Measurements from ENCODE around the gene H19.

The H19 gene

GRCh38 chr11:1982873-1983600 is 14.6 kb downstream of the H19 start:
- DNase-seq (ENCODE audit: low spot score) = no peak

GRCh38 chr11:1979607-1980006 is 18.0 kb downstream of the H19 start:
- DNase-seq (ENCODE audit: low spot score) = no peak

- DNase-seq (ENCODE audit: low spot score) = no peak
Measured at GRCh38 chr11:1978720-1979473, 18.7 kb downstream of the H19 start.

GRCh38 chr11:1975185-1975584 is 22.5 kb downstream of the H19 start:
- no peak for DNase-seq (ENCODE audit: low spot score)

- DNase-seq (ENCODE audit: low spot score) = no peak
Measured at GRCh38 chr11:1970956-1971355, 26.7 kb downstream of the H19 start.

GRCh38 chr11:1969776-1970175 is 27.9 kb downstream of the H19 start:
- no peak for DNase-seq (ENCODE audit: low spot score)

- no peak for DNase-seq (ENCODE audit: low spot score)
Measured at GRCh38 chr11:1969035-1969434, 28.6 kb downstream of the H19 start.

GRCh38 chr11:1968454-1969002 is 29.1 kb downstream of the H19 start:
- no peak for DNase-seq (ENCODE audit: low spot score)

GRCh38 chr11:1967641-1968225 is 29.9 kb downstream of the H19 start:
- DNase-seq (ENCODE audit: low spot score) = no peak

- DNase-seq (ENCODE audit: low spot score) = no peak
Measured at GRCh38 chr11:1966531-1966930, 31.1 kb downstream of the H19 start.

GRCh38 chr11:1964955-1965354 is 32.7 kb downstream of the H19 start:
- no peak for DNase-seq (ENCODE audit: low spot score)

- DNase-seq (ENCODE audit: low spot score) = no peak
Measured at GRCh38 chr11:1964348-1964747, 33.3 kb downstream of the H19 start.

GRCh38 chr11:1963864-1964263 is 33.8 kb downstream of the H19 start:
- no peak for DNase-seq (ENCODE audit: low spot score)

GRCh38 chr11:1959786-1960185 is 37.9 kb downstream of the H19 start:
- no peak for DNase-seq (ENCODE audit: low spot score)

GRCh38 chr11:1958367-1958766 is 39.3 kb downstream of the H19 start:
- DNase-seq (ENCODE audit: low spot score) = no peak

GRCh38 chr11:1953489-1954266 is 44.0 kb downstream of the H19 start:
- DNase-seq (ENCODE audit: low spot score) = no peak

GRCh38 chr11:1952806-1953482 is 44.7 kb downstream of the H19 start:
- no peak for DNase-seq (ENCODE audit: low spot score)

GRCh38 chr11:1949922-1950321 is 47.7 kb downstream of the H19 start:
- DNase-seq (ENCODE audit: low spot score) = no peak

GRCh38 chr11:1949302-1949701 is 48.3 kb downstream of the H19 start:
- no peak for DNase-seq (ENCODE audit: low spot score)

- no peak for DNase-seq (ENCODE audit: low spot score)
Measured at GRCh38 chr11:1948389-1948788, 49.3 kb downstream of the H19 start.

GRCh38 chr11:1947592-1948237 is 49.9 kb downstream of the H19 start:
- no peak for DNase-seq (ENCODE audit: low spot score)
